GM12865 (cell line): ENCODE data around the gene FAM3C.

ENCODE experiments used
- DNase-seq: peaks from one replicate; pipeline ENCODE4 v3.0.0; 2010; ENCODE audit warnings: low read depth
- H3K4me3 ChIP-seq: 2 replicates; pipeline ENCODE4 v1.5.1; 2011; ENCODE audit warnings: mild to moderate bottlenecking, low read depth, low read length, control low read depth
- TF ChIP-seq, protein P1 (sequence below): IDR thresholded peaks from 2 replicates; pipeline ENCODE4 v1.5.1; 2011; ENCODE audit warnings: low read length, control low read depth, low read depth, inconsistent platforms; ENCODE audit not compliant: insufficient read depth; ENCODE audit errors: missing control alignments

The FAM3C gene

DNA sequence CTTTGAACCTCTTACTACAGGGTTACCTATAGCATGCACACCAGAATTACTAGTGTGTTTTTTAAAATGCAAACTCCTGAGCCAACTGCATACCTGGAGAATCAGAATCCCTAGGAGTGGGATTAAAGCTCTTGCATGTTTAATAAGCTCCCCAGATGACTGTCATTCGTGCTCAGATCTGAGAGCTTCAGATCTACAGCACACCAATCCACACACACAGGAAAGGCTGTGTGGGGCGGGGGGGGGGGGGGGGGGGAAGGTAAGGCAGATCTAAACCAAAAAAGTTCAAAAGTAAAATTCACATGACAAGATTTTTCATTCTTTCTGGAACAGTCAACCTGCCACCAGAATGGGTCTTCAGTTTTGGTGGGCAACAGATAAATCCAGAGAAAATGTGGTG, 5.5 kb downstream of the FAM3C start:
- TF ChIP-seq, protein P1, sequence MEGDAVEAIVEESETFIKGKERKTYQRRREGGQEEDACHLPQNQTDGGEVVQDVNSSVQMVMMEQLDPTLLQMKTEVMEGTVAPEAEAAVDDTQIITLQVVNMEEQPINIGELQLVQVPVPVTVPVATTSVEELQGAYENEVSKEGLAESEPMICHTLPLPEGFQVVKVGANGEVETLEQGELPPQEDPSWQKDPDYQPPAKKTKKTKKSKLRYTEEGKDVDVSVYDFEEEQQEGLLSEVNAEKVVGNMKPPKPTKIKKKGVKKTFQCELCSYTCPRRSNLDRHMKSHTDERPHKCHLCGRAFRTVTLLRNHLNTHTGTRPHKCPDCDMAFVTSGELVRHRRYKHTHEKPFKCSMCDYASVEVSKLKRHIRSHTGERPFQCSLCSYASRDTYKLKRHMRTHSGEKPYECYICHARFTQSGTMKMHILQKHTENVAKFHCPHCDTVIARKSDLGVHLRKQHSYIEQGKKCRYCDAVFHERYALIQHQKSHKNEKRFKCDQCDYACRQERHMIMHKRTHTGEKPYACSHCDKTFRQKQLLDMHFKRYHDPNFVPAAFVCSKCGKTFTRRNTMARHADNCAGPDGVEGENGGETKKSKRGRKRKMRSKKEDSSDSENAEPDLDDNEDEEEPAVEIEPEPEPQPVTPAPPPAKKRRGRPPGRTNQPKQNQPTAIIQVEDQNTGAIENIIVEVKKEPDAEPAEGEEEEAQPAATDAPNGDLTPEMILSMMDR: no peak
- peak; percentile 36 for DNase-seq
- H3K4me3 ChIP-seq: no peak overlapping the region

GRCh38 chr7:121390109-121390508, 6.0 kb downstream of the FAM3C start:
- TF ChIP-seq, protein P1: no peak
- DNase-seq: no peak
- no peak overlapping the region for H3K4me3 ChIP-seq

DNA sequence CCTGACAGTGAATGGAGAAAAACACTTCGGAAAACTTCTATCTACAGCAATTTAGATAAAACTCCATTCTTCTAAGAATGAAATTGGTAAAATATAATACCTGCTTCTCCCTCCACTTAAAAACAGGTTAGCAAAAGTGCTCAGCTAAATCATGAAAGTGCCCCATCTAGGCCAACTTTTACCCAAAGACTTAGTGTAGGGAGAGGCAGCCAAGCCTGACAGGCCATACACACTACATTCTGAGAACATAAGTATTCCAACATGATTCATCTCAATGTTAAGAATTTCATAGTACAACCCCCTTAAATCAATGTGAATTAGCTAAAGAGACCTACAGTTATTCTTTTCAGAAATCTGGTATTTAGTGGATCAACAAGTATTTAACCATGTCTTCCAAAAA, 7.2 kb downstream of the FAM3C start:
- DNase-seq: no peak
- H3K4me3 ChIP-seq: no peak overlapping the region
- TF ChIP-seq, protein P1: no peak

GRCh38 chr7:121385800-121386179, 10.3 kb downstream of the FAM3C start:
- H3K4me3 ChIP-seq: peak overlapping the region; percentile 43
- TF ChIP-seq, protein P1: no peak
- peak; percentile 87 for DNase-seq

DNA sequence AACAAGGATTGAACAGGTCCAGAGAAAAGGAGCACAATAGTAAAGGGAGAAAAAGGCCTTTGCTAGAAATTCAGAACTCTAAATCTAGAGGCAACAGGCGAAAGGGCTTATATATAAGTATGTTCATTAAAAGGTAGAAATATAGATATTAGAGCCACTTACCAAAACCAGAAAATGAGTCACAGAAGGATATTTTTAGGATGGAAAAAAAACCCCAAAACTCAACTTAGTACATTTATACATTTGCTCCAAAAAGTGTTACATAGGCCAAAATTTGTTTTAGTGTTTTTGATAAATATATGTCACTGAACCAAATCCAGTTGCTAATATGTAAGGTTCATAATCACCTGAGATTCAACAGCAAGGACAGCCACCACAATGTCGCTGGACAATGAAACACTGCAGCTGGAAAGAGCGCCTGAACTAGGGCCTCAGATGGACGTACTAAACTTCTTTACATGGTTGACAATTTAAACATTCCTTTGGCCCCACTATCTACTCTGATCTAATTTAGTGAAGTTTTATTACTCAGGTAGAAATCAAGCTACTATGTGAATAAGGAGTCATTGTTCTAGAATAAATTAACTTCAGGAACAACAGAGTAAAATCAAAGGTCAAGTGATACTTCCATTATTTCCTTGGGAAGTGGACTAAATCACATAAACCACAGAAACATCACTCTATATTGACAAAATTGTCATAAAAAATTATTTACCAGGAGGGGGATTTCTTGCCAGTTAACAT, 10.9 kb downstream of the FAM3C start:
- H3K4me3 ChIP-seq: peak overlapping the region; percentile 43
- TF ChIP-seq, protein P1: no peak
- DNase-seq: no peak

DNA sequence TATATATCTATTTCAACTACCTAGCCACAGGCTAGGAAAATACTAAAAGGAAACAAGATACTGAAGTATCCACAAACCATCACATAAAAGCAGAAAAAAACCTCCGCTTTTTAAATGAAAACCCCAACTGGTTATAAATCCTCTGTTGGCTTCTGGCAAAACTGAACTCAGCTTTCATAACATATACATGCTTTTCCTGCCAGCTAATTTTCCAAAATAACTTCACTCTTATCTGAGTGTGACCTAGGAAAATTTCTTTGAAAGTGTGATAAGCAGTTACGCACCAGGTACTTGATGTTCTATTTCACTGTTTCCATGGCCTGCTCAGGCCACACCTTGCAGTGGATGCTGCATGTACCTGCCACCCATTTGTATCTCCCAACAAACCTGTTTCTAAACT, 11.8 kb downstream of the FAM3C start:
- TF ChIP-seq, protein P1: no peak
- no peak for DNase-seq
- H3K4me3 ChIP-seq: no peak overlapping the region
